KMS-11 (cell line): ENCODE results near the gene CIB2.

Experiments
- H2AFZ ChIP-seq: fragments of 200-600 bp; sonication (generic); 2 replicates; pipeline ENCODE4 v1.6.1; 2016; ENCODE audit warnings: antibody characterized with exemption, mixed run types, low read depth
- H3K27ac ChIP-seq: fragments of 200-600 bp; sonication (generic); 2 replicates; pipeline ENCODE4 v1.6.1; 2016; ENCODE audit warnings: mild to moderate bottlenecking, mixed run types
- H3K27me3 ChIP-seq: fragments of 200-600 bp; sonication (generic); 2 replicates; pipeline ENCODE4 v1.6.1; 2017; ENCODE audit warnings: mild to moderate bottlenecking, low read depth, mixed run types, moderate library complexity; ENCODE audit not compliant: insufficient read depth
- H3K36me3 ChIP-seq: fragments of 200-600 bp; sonication (generic); 2 replicates; pipeline ENCODE4 v1.6.1; 2017; ENCODE audit warnings: mild to moderate bottlenecking, mixed run types; ENCODE audit not compliant: insufficient read depth
- H3K4me1 ChIP-seq: fragments of 200-600 bp; sonication (generic); 2 replicates; pipeline ENCODE4 v1.6.1; 2016; ENCODE audit warnings: mild to moderate bottlenecking, low read depth, mixed run types; ENCODE audit not compliant: poor library complexity, severe bottlenecking
- H3K4me2 ChIP-seq: fragments of 200-600 bp; sonication (generic); 2 replicates; pipeline ENCODE4 v1.7.0; 2016; ENCODE audit warnings: mild to moderate bottlenecking, mixed run types
- H3K4me3 ChIP-seq: fragments of 200-600 bp; sonication (generic); IDR thresholded peaks from 2 replicates; pipeline ENCODE4 v1.6.1; 2017; ENCODE audit warnings: low read depth, low read length, mixed read lengths; ENCODE audit not compliant: insufficient read depth
- H3K79me2 ChIP-seq: fragments of 200-600 bp; sonication (generic); 2 replicates; pipeline ENCODE4 v1.6.1; 2016; ENCODE audit warnings: low read depth, mixed run types; ENCODE audit not compliant: insufficient read depth
- H3K9ac ChIP-seq: fragments of 200-600 bp; sonication (generic); 2 replicates; pipeline ENCODE4 v1.6.1; 2016; ENCODE audit warnings: mild to moderate bottlenecking, mixed run types
- H4K20me1 ChIP-seq: fragments of 200-600 bp; sonication (generic); 2 replicates; pipeline ENCODE4 v1.6.1; 2016; ENCODE audit warnings: mild to moderate bottlenecking, mixed run types; ENCODE audit not compliant: insufficient read depth
- TF ChIP-seq, protein P1 (sequence below): fragments of 200-600 bp; sonication (generic); conservative IDR thresholded peaks from 2 replicates; pipeline ENCODE4 v1.6.1; 2017; ENCODE audit warnings: low read depth, mild to moderate bottlenecking, antibody characterized with exemption, low read length, moderate library complexity, mixed read lengths

Gene CIB2

DNA sequence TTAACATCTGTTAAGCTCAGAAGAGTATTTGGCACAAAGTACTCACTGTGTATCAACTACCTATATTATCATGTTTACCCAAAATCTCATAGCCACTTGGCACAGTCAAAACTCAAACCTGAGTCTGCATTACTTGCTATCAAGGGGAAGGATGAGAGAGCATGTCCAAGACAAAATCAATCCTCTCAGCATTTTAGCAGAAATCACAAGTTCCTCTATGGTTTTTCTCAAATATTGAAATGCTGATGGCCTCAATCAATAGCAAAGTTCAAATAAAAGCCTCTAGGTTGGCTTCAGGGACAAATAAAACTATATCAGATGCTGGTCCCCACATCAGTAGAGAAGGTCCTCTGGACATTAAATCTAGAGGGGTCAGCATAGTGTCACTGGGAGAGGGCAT, 68.0 kb downstream of the CIB2 start:
- TF ChIP-seq, protein P1, sequence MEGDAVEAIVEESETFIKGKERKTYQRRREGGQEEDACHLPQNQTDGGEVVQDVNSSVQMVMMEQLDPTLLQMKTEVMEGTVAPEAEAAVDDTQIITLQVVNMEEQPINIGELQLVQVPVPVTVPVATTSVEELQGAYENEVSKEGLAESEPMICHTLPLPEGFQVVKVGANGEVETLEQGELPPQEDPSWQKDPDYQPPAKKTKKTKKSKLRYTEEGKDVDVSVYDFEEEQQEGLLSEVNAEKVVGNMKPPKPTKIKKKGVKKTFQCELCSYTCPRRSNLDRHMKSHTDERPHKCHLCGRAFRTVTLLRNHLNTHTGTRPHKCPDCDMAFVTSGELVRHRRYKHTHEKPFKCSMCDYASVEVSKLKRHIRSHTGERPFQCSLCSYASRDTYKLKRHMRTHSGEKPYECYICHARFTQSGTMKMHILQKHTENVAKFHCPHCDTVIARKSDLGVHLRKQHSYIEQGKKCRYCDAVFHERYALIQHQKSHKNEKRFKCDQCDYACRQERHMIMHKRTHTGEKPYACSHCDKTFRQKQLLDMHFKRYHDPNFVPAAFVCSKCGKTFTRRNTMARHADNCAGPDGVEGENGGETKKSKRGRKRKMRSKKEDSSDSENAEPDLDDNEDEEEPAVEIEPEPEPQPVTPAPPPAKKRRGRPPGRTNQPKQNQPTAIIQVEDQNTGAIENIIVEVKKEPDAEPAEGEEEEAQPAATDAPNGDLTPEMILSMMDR = no peak

DNA sequence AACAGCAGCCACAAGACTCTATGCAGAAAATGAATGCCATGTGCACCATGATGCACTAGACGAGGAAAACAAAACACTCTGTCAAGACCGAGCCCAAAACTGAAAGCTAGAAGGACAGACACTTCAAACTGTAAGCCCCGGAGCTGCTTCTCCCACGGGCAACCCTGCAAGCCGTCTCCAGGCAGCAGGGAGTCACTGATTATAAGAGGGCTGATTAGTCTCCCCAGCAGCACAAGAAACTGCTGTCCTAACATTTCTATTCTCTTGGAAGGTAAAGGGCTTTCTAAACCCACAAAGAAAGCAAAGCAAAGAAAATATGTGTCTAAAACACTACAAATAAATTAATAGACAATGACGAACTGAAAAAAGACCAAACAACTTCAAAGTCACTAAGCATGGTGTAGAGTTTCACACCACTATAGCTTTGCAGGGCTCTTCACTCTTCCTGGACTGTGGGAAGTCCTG, 69.2 kb downstream of the CIB2 start:
- peak overlapping the region; percentile 35 for H2AFZ ChIP-seq
- no peaks in the 10 kb centered on the region for H3K36me3 ChIP-seq
- H4K20me1 ChIP-seq = no peaks in the 10 kb centered on the region
- H3K27ac ChIP-seq = peak overlapping the region; percentile 90
- no peaks in the 10 kb centered on the region for H3K27me3 ChIP-seq
- TF ChIP-seq, protein P1 = no peak
- H3K4me1 ChIP-seq = peaks cover 87% of the 10 kb centered on the region
- peak overlapping the region; percentile 95 for H3K4me2 ChIP-seq
- H3K9ac ChIP-seq = peak overlapping the region; percentile 49; the same call in 1 of the 2 replicates
- no peak overlapping the region for H3K4me3 ChIP-seq
- H3K79me2 ChIP-seq = peaks cover 69% of the 10 kb centered on the region; the same call in 1 of the 2 replicates

More for the DNA sequence above, 68.0 kb downstream of the CIB2 start:
- Histone ChIP-seq H3K36me3 (no peaks in the 10 kb centered on the region), H4K20me1 (no peaks in the 10 kb centered on the region), H3K9ac (no peak overlapping the region), H3K27ac (no peak overlapping the region), H3K27me3 (no peaks in the 10 kb centered on the region), H3K4me1 (peaks cover 87% of the 10 kb centered on the region), H3K79me2 (peaks cover 70% of the 10 kb centered on the region; the same call in 1 of the 2 replicates), H3K4me3 (no peak overlapping the region), H3K4me2 (peak overlapping the region; percentile 95; the same call in 1 of the 2 replicates), H2AFZ (no peak overlapping the region)

DNA sequence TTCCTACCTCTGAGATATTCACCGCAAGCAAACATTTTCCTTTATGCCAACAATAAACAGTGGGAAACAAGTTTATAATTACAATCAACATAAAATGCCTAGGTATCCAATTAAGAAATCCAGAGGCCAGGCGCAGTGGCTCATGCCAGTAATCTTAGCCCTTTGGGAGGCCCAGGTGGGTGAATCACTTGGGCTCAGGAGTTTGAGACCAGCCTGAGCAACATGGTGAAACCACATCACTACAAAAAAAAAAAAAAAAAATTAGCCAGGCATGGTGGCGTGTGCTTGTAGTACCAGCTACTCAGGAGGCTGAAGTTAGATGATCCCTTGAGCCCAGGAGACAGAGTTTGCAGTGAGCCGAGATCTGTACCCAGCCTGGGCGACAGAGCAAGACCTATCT, 71.0 kb downstream of the CIB2 start:
- peaks cover 87% of the 10 kb centered on the region for H3K4me1 ChIP-seq
- H4K20me1 ChIP-seq = no peaks in the 10 kb centered on the region
- H3K4me2 ChIP-seq = no peak overlapping the region
- peaks cover 73% of the 10 kb centered on the region; the same call in 1 of the 2 replicates for H3K79me2 ChIP-seq
- no peaks in the 10 kb centered on the region for H3K27me3 ChIP-seq
- H3K27ac ChIP-seq = no peak overlapping the region
- H3K4me3 ChIP-seq = no peak overlapping the region
- no peak overlapping the region for H2AFZ ChIP-seq
- no peak overlapping the region for H3K9ac ChIP-seq
- no peaks in the 10 kb centered on the region for H3K36me3 ChIP-seq
- TF ChIP-seq, protein P1 = no peak

DNA sequence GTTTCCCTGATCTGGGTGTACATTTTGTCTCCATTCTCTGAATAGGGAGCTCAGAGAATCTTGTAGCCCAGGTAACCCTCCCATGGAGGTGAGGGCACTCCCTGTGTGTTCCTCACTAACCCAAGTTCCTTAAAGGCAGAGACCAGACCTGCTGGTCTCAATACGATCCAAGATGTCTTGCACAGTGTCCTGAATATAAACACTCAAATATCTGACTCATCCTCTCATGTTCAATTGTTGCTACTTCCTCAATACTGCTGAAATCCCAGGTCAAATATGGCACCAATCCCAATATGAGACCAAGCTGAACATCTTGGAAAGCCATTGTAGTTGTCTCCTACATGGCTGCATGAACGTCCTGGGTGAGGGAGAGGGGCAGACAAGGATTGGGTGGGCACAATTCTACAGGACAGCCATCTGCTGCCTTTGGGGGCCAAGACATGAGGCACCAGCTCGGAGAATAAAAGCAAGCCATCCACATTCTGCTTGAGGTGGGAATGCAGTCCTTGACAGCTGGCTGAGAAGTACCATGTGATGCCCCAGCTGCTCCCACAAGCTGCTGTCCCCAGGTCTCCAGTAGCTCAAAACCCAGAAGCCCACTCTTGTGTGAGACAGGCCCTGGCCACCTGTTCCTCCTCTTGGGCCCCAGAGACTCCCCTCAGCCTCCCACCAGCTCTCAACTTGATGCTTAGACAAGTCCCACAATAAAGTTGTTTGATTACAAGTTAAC, 72.0 kb downstream of the CIB2 start:
- H3K79me2 ChIP-seq = peaks cover 72% of the 10 kb centered on the region; the same call in 1 of the 2 replicates
- no peak overlapping the region for H3K9ac ChIP-seq
- H3K4me1 ChIP-seq = peaks cover 87% of the 10 kb centered on the region
- H3K27me3 ChIP-seq = no peaks in the 10 kb centered on the region
- TF ChIP-seq, protein P1 = no peak
- no peak overlapping the region for H2AFZ ChIP-seq
- no peaks in the 10 kb centered on the region for H3K36me3 ChIP-seq
- H3K4me2 ChIP-seq = no peak overlapping the region
- H3K4me3 ChIP-seq = no peak overlapping the region
- no peaks in the 10 kb centered on the region for H4K20me1 ChIP-seq
- H3K27ac ChIP-seq = no peak overlapping the region
